Astrocyte (in vitro differentiated cells and primary cell): ENCODE data around the gene PATL2.

Experiments used
- EZH2 ChIP-seq: IDR thresholded peaks from 2 replicates; pipeline ENCODE4 v1.6.1; 2012; ENCODE audit warnings: mild to moderate bottlenecking, low read length, inconsistent platforms; ENCODE audit not compliant: insufficient read depth
- TF ChIP-seq, protein P1 (sequence below): IDR thresholded peaks from 2 replicates; pipeline ENCODE4 v1.5.1; 2011; ENCODE audit warnings: low read depth, mild to moderate bottlenecking, inconsistent platforms, low read length, moderate library complexity; ENCODE audit not compliant: insufficient read depth

DNA sequence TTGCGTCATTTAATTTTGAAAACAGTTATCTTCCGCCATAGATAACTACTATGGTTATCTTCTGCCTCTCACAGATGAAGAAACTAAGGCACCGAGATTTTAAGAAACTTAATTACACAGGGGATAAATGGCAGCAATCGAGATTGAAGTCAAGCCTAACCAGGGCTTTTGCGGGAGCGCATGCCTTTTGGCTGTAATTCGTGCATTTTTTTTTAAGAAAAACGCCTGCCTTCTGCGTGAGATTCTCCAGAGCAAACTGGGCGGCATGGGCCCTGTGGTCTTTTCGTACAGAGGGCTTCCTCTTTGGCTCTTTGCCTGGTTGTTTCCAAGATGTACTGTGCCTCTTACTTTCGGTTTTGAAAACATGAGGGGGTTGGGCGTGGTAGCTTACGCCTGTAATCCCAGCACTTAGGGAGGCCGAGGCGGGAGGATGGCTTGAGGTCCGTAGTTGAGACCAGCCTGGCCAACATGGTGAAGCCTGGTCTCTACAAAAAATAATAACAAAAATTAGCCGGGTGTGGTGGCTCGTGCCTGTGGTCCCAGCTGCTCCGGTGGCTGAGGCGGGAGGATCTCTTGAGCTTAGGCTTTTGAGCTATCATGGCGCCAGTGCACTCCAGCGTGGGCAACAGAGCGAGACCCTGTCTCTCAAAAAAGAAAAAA is 1.4 kb upstream of the PATL2 start:
- no peak for TF ChIP-seq EZH2
- TF ChIP-seq, protein P1, sequence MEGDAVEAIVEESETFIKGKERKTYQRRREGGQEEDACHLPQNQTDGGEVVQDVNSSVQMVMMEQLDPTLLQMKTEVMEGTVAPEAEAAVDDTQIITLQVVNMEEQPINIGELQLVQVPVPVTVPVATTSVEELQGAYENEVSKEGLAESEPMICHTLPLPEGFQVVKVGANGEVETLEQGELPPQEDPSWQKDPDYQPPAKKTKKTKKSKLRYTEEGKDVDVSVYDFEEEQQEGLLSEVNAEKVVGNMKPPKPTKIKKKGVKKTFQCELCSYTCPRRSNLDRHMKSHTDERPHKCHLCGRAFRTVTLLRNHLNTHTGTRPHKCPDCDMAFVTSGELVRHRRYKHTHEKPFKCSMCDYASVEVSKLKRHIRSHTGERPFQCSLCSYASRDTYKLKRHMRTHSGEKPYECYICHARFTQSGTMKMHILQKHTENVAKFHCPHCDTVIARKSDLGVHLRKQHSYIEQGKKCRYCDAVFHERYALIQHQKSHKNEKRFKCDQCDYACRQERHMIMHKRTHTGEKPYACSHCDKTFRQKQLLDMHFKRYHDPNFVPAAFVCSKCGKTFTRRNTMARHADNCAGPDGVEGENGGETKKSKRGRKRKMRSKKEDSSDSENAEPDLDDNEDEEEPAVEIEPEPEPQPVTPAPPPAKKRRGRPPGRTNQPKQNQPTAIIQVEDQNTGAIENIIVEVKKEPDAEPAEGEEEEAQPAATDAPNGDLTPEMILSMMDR: no peak
